Activated T-helper 1 cell treated with anti-CD3 and anti-CD28 coated beads, Interleukin-2, amount 50 U/mL, for 16 hours (primary cell): ENCODE measurements around the gene SMG9.
"Not testable (repeated sequence)": the region's sequence is repeated elsewhere in the genome, so short reads cannot be mapped to it uniquely, and the experiment has no call there.

Experiments
- DNase-seq, 2 donors: peaks; one replicate each; pipeline ENCODE4 v3.0.0-alpha.2; 2020; ENCODE audit warnings: low read depth in 1 of 2, low spot score in 1 of 2

Gene SMG9

GRCh38 chr19:43780706-43781525, 26.2 kb upstream of the SMG9 start, which contains the start of gene KCNN4:
Gene KCNN4, minus strand, starts transcription at chr19:43780973. Its CDS starts 112 bp downstream, at chr19:43780861.
- DNase-seq: peak; percentile 27 to 49

GRCh38 chr19:43779820-43780219, 25.1 kb upstream of the SMG9 start:
- no peak for DNase-seq

GRCh38 chr19:43779147-43779819, 24.5 kb upstream of the SMG9 start:
- no peak for DNase-seq

- no peak for DNase-seq
Measured at GRCh38 chr19:43778651-43779050, 23.9 kb upstream of the SMG9 start.

- no peak for DNase-seq
Measured at GRCh38 chr19:43777163-43777695, 22.5 kb upstream of the SMG9 start.

GRCh38 chr19:43776286-43776685, 21.5 kb upstream of the SMG9 start:
- peak in 1 of 2 donors; percentile 39 for DNase-seq

GRCh38 chr19:43775299-43775890, 20.6 kb upstream of the SMG9 start:
- no peak for DNase-seq

GRCh38 chr19:43774940-43775258, 20.1 kb upstream of the SMG9 start:
- not testable (repeated sequence) for DNase-seq

- no peak for DNase-seq
Measured at GRCh38 chr19:43774103-43774939, 19.6 kb upstream of the SMG9 start.

GRCh38 chr19:43773725-43774102, 19.0 kb upstream of the SMG9 start:
- DNase-seq: no peak

GRCh38 chr19:43769256-43769655, 14.5 kb upstream of the SMG9 start:
- DNase-seq: no peak

GRCh38 chr19:43768273-43769050, 13.7 kb upstream of the SMG9 start:
- no peak for DNase-seq

- no peak for DNase-seq
Measured at GRCh38 chr19:43767818-43768217, 13.1 kb upstream of the SMG9 start.

GRCh38 chr19:43767316-43767715, 12.6 kb upstream of the SMG9 start:
- no peak for DNase-seq

GRCh38 chr19:43766755-43767043, 11.9 kb upstream of the SMG9 start:
- no peak for DNase-seq

GRCh38 chr19:43765109-43765876, 10.5 kb upstream of the SMG9 start:
- peak; percentile 51 to 67 for DNase-seq

- not testable (repeated sequence) for DNase-seq
Measured at GRCh38 chr19:43764684-43765083, 9.9 kb upstream of the SMG9 start.

- no peak for DNase-seq
Measured at GRCh38 chr19:43763473-43763939, 8.7 kb upstream of the SMG9 start.

- no peak for DNase-seq
Measured at GRCh38 chr19:43762814-43763213, 8.1 kb upstream of the SMG9 start.

- DNase-seq: no peak
Measured at GRCh38 chr19:43760941-43761340, 6.2 kb upstream of the SMG9 start.
